Stimulated activated CD8-positive, alpha-beta memory T cell treated with anti-CD3 and anti-CD28 coated beads, Interleukin-12 subunit alpha, Interleukin-12 subunit beta, amount 100 ng/mL, for 1 hour (primary cell): Measurements from ENCODE around the gene TRIM40.
"Not testable (repeated sequence)": the region's sequence is repeated elsewhere in the genome, so short reads cannot be mapped to it uniquely, and the experiment has no call there.

Experiments used
- DNase-seq: peaks from one replicate; pipeline ENCODE4 v3.0.0-alpha.2; 2020; ENCODE audit warnings: low read depth

Gene TRIM40

GRCh38 chr6:30163090-30163917 lies 27.4 kb downstream of the TRIM40 start, which contains the start of gene TRIM15:
Gene TRIM15, plus strand, starts transcription at chr6:30163546. Its CDS starts 139 bp downstream, at chr6:30163685.
- DNase-seq: no peak

GRCh38 chr6:30163918-30164654 lies 28.1 kb downstream of the TRIM40 start:
- no peak for DNase-seq

GRCh38 chr6:30164714-30165113 lies 28.8 kb downstream of the TRIM40 start:
- no peak for DNase-seq

GRCh38 chr6:30165238-30165637 lies 29.3 kb downstream of the TRIM40 start:
- not testable (repeated sequence) for DNase-seq

- DNase-seq: no peak
These were observed 31.2 kb downstream of the TRIM40 start for GRCh38 chr6:30167101-30167500.

GRCh38 chr6:30168741-30169140 lies 32.8 kb downstream of the TRIM40 start:
- DNase-seq: no peak

GRCh38 chr6:30169658-30170614 lies 34.0 kb downstream of the TRIM40 start:
- no peak for DNase-seq

- no peak for DNase-seq
These were observed 35.9 kb downstream of the TRIM40 start for GRCh38 chr6:30171677-30172471.

- DNase-seq: no peak
These were observed 36.7 kb downstream of the TRIM40 start for GRCh38 chr6:30172681-30173080.

- no peak for DNase-seq
These were observed 39.8 kb downstream of the TRIM40 start for GRCh38 chr6:30175765-30176164.

GRCh38 chr6:30178837-30179236 lies 42.9 kb downstream of the TRIM40 start:
- no peak for DNase-seq

GRCh38 chr6:30180145-30180544 lies 44.2 kb downstream of the TRIM40 start:
- DNase-seq: no peak

- DNase-seq: no peak
These were observed 48.6 kb downstream of the TRIM40 start for GRCh38 chr6:30184417-30185031.

- no peak for DNase-seq
These were observed 50.0 kb downstream of the TRIM40 start for GRCh38 chr6:30185846-30186484.

- DNase-seq: no peak
These were observed 52.6 kb downstream of the TRIM40 start for GRCh38 chr6:30188541-30188940.

- DNase-seq: no peak
These were observed 56.1 kb downstream of the TRIM40 start for GRCh38 chr6:30192076-30192475.

GRCh38 chr6:30194797-30195690 lies 59.1 kb downstream of the TRIM40 start:
- no peak for DNase-seq

GRCh38 chr6:30195951-30196350 lies 60.0 kb downstream of the TRIM40 start:
- DNase-seq: no peak

- no peak for DNase-seq
These were observed 60.4 kb downstream of the TRIM40 start for GRCh38 chr6:30196376-30196775.
